Osteoblast (primary cell): ENCODE measurements around the gene COL7A1. TPM values are rescaled to one million over a fixed set of nuclear protein-coding genes. Genes with fewer than 3 reads are reported as not detected.

ENCODE experiments used
- DNase-seq: peaks from one replicate; pipeline ENCODE4 v3.0.0; 2011; ENCODE audit warnings: low spot score, mixed read lengths; ENCODE audit not compliant: insufficient read length; ENCODE audit errors: missing footprints
- H2AFZ ChIP-seq: 2 replicates; pipeline ENCODE4 v1.6.0; 2011; ENCODE audit warnings: mild to moderate bottlenecking, low read length
- H3K27ac ChIP-seq: 2 replicates; pipeline ENCODE4 v1.5.1; 2011; ENCODE audit warnings: mild to moderate bottlenecking, low read depth, low read length, moderate library complexity
- H3K27me3 ChIP-seq: 2 replicates; pipeline ENCODE4 v1.6.0; 2012; ENCODE audit warnings: mild to moderate bottlenecking, control low read depth, inconsistent platforms, low read length, moderate library complexity; ENCODE audit not compliant: insufficient read depth
- H3K36me3 ChIP-seq: 2 replicates; pipeline ENCODE4 v1.5.1; 2011; ENCODE audit warnings: mild to moderate bottlenecking, low read length, control low read depth, moderate library complexity; ENCODE audit not compliant: insufficient read depth
- H3K4me1 ChIP-seq: 2 replicates; pipeline ENCODE4 v1.5.1; 2011; ENCODE audit warnings: mild to moderate bottlenecking, low read length, control low read depth, moderate library complexity; ENCODE audit not compliant: insufficient read depth
- H3K4me2 ChIP-seq: 2 replicates; pipeline ENCODE4 v1.6.0; 2011; ENCODE audit warnings: mild to moderate bottlenecking, low read length; ENCODE audit not compliant: insufficient read depth
- H3K4me3 ChIP-seq: fragments of 200-600 bp; sonication (generic); 3 replicates; pipeline ENCODE4 v1.5.1; 2012; ENCODE audit warnings: mild to moderate bottlenecking, low read length, inconsistent platforms; ENCODE audit not compliant: insufficient read depth
- H3K79me2 ChIP-seq: 2 replicates; pipeline ENCODE4 v1.6.0; 2012; ENCODE audit warnings: mild to moderate bottlenecking, low read length, control low read depth, inconsistent platforms; ENCODE audit not compliant: insufficient read depth
- H3K9me3 ChIP-seq: 2 replicates; pipeline ENCODE4 v1.5.1; 2011; ENCODE audit warnings: low read depth, low read length, control low read depth
- H4K20me1 ChIP-seq: 2 replicates; pipeline ENCODE4 v1.6.0; 2012; ENCODE audit warnings: mild to moderate bottlenecking, low read length, control low read depth; ENCODE audit not compliant: insufficient read depth
- CTCF ChIP-seq: IDR thresholded peaks from 2 replicates; pipeline ENCODE4 v1.5.1; 2011; ENCODE audit warnings: mild to moderate bottlenecking, low read depth, low read length, moderate library complexity; ENCODE audit errors: extremely low read depth
- total RNA-seq: library from RNA; depleted of rRNA; stranded (reverse); fragments of >200 nt; gene quantifications from 2 replicates; pipeline ENCODE4 v1.2.3, GENCODE V29; 2012

COL7A1 gene
- total RNA-seq, 1 donor, result 21.4 TPM

DNA sequence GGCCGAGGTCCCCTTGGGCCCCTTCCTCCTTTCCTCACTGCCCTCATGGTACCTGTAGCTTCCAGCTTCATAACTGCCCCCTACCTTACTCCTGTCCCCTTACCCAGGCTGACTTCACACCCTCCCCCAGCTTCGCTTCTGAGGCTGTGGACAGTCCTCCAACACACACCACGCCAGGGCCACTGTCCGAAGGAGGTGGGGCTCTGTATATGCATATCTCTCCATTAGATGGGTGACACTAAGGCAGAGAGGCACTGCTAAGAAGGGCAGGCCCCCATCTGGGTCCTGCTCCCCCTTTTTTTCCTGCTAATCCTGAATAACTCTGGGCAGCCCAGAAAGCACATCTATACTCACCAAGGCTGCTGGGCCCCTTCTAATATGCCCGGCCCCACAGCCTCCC is 1.0 kb upstream of the COL7A1 start:
- peaks cover 32% of the 10 kb centered on the region for H3K36me3 ChIP-seq
- peaks cover 38% of the 10 kb centered on the region for H3K4me1 ChIP-seq
- peak overlapping the region; percentile 17 for H3K27ac ChIP-seq
- no peak overlapping the region for H3K4me3 ChIP-seq
- H3K27me3 ChIP-seq, result no peaks in the 10 kb centered on the region
- H2AFZ ChIP-seq, result no peak overlapping the region
- peak; percentile 73 for DNase-seq
- H3K9me3 ChIP-seq, result no peaks in the 10 kb centered on the region
- H4K20me1 ChIP-seq, result peaks cover 13% of the 10 kb centered on the region
- H3K79me2 ChIP-seq, result peaks cover 6% of the 10 kb centered on the region
- no peak overlapping the region for H3K4me2 ChIP-seq
- TF ChIP-seq CTCF, result no peak

DNA sequence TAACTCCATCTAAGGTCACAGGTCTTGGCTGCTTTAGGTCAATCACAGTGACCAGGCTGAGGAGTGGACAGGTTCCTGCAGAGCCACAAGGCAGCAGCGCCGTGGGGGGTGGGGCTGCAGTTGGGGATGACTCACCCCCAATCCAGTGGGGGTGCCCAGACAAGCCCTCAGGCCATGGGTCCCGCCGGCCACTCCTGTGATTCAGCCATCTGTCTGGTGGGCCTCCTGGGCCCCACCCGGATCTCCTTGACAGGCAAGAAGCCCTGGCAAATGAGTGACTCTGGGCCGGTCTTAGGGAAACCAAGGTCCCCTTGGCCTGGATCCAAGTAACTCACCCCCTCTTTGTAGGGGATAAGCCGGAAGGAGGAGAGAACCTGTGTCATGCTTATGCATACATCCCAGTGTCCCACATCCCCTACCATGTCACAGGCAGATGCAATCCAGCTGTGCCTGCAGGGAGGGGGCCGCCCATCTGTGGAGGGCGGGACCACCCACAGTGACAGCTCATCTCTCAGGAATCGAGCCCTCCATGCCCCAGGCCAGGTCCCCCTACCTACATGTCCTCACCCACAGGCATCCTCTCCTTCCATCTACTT is 495 bp upstream of the COL7A1 start:
- H3K4me3 ChIP-seq, result peak overlapping the region; percentile 76
- no peak for TF ChIP-seq CTCF
- H2AFZ ChIP-seq, result no peak overlapping the region
- H3K27me3 ChIP-seq, result no peaks in the 10 kb centered on the region
- peak overlapping the region; percentile 88 for H3K4me2 ChIP-seq
- H3K9me3 ChIP-seq, result no peaks in the 10 kb centered on the region
- H4K20me1 ChIP-seq, result peaks cover 7% of the 10 kb centered on the region
- peaks cover 26% of the 10 kb centered on the region for H3K36me3 ChIP-seq
- DNase-seq, result peak; percentile 99
- H3K27ac ChIP-seq, result peak overlapping the region; percentile 17
- peaks cover 6% of the 10 kb centered on the region for H3K79me2 ChIP-seq
- peaks cover 38% of the 10 kb centered on the region for H3K4me1 ChIP-seq

DNA sequence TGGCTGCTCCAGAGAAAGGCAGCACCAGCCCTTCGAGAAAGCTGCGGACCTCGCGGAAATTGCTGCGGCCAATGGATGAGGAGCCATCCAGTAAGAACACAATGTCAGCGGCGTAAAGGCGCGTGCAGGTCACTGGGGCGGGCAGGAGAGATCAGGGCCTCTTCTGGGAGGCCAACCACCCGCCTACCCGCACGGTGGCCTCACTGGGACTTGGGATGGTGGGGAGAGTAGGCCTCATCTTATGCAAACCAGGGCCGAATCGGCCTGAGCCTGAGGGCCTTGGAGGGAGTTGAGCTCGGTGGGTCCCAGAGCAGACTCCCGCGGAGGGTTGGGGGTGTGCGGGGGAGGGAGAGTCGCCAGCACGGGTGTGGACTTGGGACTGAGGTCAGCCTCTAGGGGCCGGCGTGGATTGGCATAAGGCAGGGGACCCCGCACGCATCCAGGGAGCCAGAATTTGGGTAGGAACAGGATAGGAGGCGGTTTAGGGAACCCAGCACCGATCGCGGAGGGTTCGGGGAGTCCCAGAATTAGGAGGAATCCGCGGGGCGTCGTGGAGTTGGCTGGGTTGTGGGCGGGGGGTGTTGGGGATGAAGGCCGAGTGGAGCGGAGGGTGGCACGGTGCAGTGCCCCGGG is 596 bp downstream of the COL7A1 start:
- peaks cover 6% of the 10 kb centered on the region for H3K79me2 ChIP-seq
- TF ChIP-seq CTCF, result no peak

DNA sequence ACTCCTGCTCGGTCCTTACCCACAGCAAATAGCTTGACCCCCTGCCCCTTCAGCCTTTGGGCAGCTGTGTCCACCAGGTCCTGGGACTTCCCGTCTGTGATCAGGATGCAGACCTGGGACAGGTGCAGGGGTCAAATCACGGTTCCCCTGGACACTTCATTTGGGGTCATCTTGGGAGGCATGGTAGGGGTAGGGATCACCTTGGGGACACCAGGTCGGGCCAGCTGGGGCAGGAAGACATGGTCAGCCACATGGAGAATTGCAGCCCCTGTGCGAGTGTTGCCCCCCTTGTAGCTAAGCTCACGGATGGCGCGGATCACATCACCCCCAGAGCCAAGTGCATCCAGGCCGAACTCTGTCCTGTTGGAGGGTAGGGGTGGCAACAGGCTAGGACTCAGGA is 1.8 kb downstream of the COL7A1 start:
- H2AFZ ChIP-seq, result no peak overlapping the region
- TF ChIP-seq CTCF, result no peak
- no peaks in the 10 kb centered on the region for H3K27me3 ChIP-seq
- peaks cover 2% of the 10 kb centered on the region for H4K20me1 ChIP-seq
- peak; percentile 77 for DNase-seq
- H3K79me2 ChIP-seq, result peaks cover 6% of the 10 kb centered on the region
- no peak overlapping the region for H3K4me3 ChIP-seq
- no peaks in the 10 kb centered on the region for H3K9me3 ChIP-seq
- no peak overlapping the region for H3K27ac ChIP-seq
- peaks cover 22% of the 10 kb centered on the region for H3K4me1 ChIP-seq
- peaks cover 9% of the 10 kb centered on the region for H3K36me3 ChIP-seq
- no peak overlapping the region for H3K4me2 ChIP-seq

More for the DNA sequence above, 596 bp downstream of the COL7A1 start:
- peak overlapping the region; percentile 17 for H3K27ac ChIP-seq
- H3K9me3 ChIP-seq, result no peaks in the 10 kb centered on the region
- H2AFZ ChIP-seq, result peak overlapping the region; percentile 76
- H3K36me3 ChIP-seq, result peaks cover 16% of the 10 kb centered on the region
- no peaks in the 10 kb centered on the region for H3K27me3 ChIP-seq
- H3K4me3 ChIP-seq, result peak overlapping the region; percentile 76
- peaks cover 5% of the 10 kb centered on the region for H4K20me1 ChIP-seq
- DNase-seq, result peak; percentile 93
- peak overlapping the region; percentile 88 for H3K4me2 ChIP-seq
- peaks cover 34% of the 10 kb centered on the region for H3K4me1 ChIP-seq
